ENCODE results near the gene RPP25. TPM values are rescaled to one million over a fixed set of nuclear protein-coding genes. Genes with fewer than 3 reads are reported as not detected.
A peak's percentile ranks its signal among the peaks of the same experiment; 100 is the strongest.

Gene RPP25
- total RNA-seq, 1 experiment from 2014 or later, result not detected

- no peaks in the 10 kb centered on the region for H3K9me3 Mint-ChIP-seq (ENCODE audit: unreplicated experiment)
- intact Hi-C loops (cut with micrococcal nuclease), result no loop called here
- no peak for DNase-seq (ENCODE audit: unreplicated experiment)
- CTCF ChIA-PET, result interaction anchor here (1.1 kb wide), 1 partner anchor 48 kb away, joined by 3 read pairs; no protein-coding TSS in a partner anchor
- H3K27ac Mint-ChIP-seq (ENCODE audit: low read depth, unreplicated experiment), result no peak overlapping the region
- no peak overlapping the region for H3K4me3 Mint-ChIP-seq (ENCODE audit: unreplicated experiment)
- H3K4me1 Mint-ChIP-seq (ENCODE audit: insufficient read depth, unreplicated experiment), result peaks cover 11% of the 10 kb centered on the region
- H3K36me3 Mint-ChIP-seq (ENCODE audit: insufficient read depth, unreplicated experiment), result no peaks in the 10 kb centered on the region
- TF ChIP-seq CTCF (IDR thresholded peaks at IDR 0.05; ENCODE audit: unreplicated experiment), result no peak
- BruUV-seq (replicated peaks), result no TSS peak
- peaks cover 59% of the 10 kb centered on the region for H3K27me3 Mint-ChIP-seq (ENCODE audit: insufficient read depth, unreplicated experiment)
- POLR2A ChIA-PET, result interaction anchor here (0.8 kb wide), 1 partner anchor 643 kb away, joined by 3 read pairs; the partner anchor contains the start of gene IMP3
Measured at GRCh38 chr15:74997141-74997540, 40.6 kb upstream of the RPP25 start.

- Mint-ChIP-seq H3K36me3 (ENCODE audit: insufficient read depth, unreplicated experiment) (no peaks in the 10 kb centered on the region), H3K9me3 (ENCODE audit: unreplicated experiment) (no peaks in the 10 kb centered on the region), H3K4me3 (ENCODE audit: unreplicated experiment) (peak overlapping the region; percentile 67), H3K4me1 (ENCODE audit: insufficient read depth, unreplicated experiment) (peaks cover 11% of the 10 kb centered on the region), H3K27me3 (ENCODE audit: insufficient read depth, unreplicated experiment) (peaks cover 63% of the 10 kb centered on the region), H3K27ac (ENCODE audit: low read depth, unreplicated experiment) (no peak overlapping the region)
- DNase-seq (ENCODE audit: unreplicated experiment), result no peak
- TF ChIP-seq CTCF (IDR thresholded peaks at IDR 0.05; ENCODE audit: unreplicated experiment), result no peak
- ChIA-PET CTCF (interaction anchor here (0.6 to 0.9 kb wide), 2 partner anchors 160 to 365 kb away, joined by 3 read pairs; no protein-coding TSS in a partner anchor), POLR2A (interaction anchor here (0.5 to 1.4 kb wide), 7 partner anchors 18 to 372 kb away, joined by 3 to 10 read pairs (median 3); partner anchors contain the start of genes MAN2C1 and PPCDC)
- no TSS peak for BruUV-seq (replicated peaks)
- intact Hi-C loops (cut with micrococcal nuclease), result no loop called here
Measured at GRCh38 chr15:74995779-74996765, 39.5 kb upstream of the RPP25 start.

- Mint-ChIP-seq H3K27me3 (ENCODE audit: insufficient read depth, unreplicated experiment) (peaks cover 63% of the 10 kb centered on the region), H3K9me3 (ENCODE audit: unreplicated experiment) (no peaks in the 10 kb centered on the region), H3K36me3 (ENCODE audit: insufficient read depth, unreplicated experiment) (no peaks in the 10 kb centered on the region), H3K4me1 (ENCODE audit: insufficient read depth, unreplicated experiment) (peaks cover 11% of the 10 kb centered on the region), H3K27ac (ENCODE audit: low read depth, unreplicated experiment) (no peak within 1 kb of the TSS), H3K4me3 (ENCODE audit: unreplicated experiment) (peak within 1 kb of the TSS; percentile 67)
- intact Hi-C loops (cut with micrococcal nuclease), result no loop called here
- TF ChIP-seq CTCF (IDR thresholded peaks at IDR 0.05; ENCODE audit: unreplicated experiment), result no peak
- DNase-seq (ENCODE audit: unreplicated experiment), result peak; percentile 91
- POLR2A ChIA-PET, result interaction anchor here (0.6 to 1.4 kb wide), 7 partner anchors 17 to 373 kb away, joined by 3 to 10 read pairs (median 3); partner anchors contain the start of genes MAN2C1 and PPCDC
- BruUV-seq (replicated peaks), result no TSS peak
- CTCF ChIA-PET, result interaction anchor here (0.6 to 0.7 kb wide), 2 partner anchors 224 to 881 kb away, joined by 3 to 4 read pairs; no protein-coding TSS in a partner anchor
Measured at GRCh38 chr15:74995182-74995778, 38.7 kb upstream of the RPP25 start, which contains the start of gene SCAMP5. Gene SCAMP5 (plus strand): TSS chr15:74995563. CDS start chr15:75011840, 16,277 bp downstream.

Data from MCF 10A (cell line).